LHCN-M2 (cell line): Measurements from ENCODE around the gene FETUB. TPM values are rescaled to one million over a fixed set of nuclear protein-coding genes. Genes with fewer than 3 reads are reported as not detected.
"Not testable (repeated sequence)": the region's sequence is repeated elsewhere in the genome, so short reads cannot be mapped to it uniquely, and the experiment has no call there.

Source experiments
- DNase-seq: peaks from one replicate; pipeline ENCODE4 v3.0.0-alpha.2; 2012; ENCODE audit warnings: low read depth
- total RNA-seq: library from RNA; depleted of rRNA; stranded (reverse); fragments of >200 nt; gene quantifications from 2 replicates; pipeline ENCODE4 v1.2.3, GENCODE V29; 2014

The FETUB gene
- total RNA-seq, 1 experiment from 2014 or later, result 0.06 TPM

GRCh38 chr3:186613637-186614265, 26.4 kb upstream of the FETUB start:
- no peak for DNase-seq

GRCh38 chr3:186614266-186614596, 26.0 kb upstream of the FETUB start:
- no peak for DNase-seq

GRCh38 chr3:186614597-186615483, 25.4 kb upstream of the FETUB start:
- peak; percentile 53 for DNase-seq

- DNase-seq, result no peak
Measured at GRCh38 chr3:186616299-186616617, 23.9 kb upstream of the FETUB start.

GRCh38 chr3:186617036-186617946, 22.9 kb upstream of the FETUB start:
- DNase-seq, result peak; percentile 82

GRCh38 chr3:186618318-186618938, 21.8 kb upstream of the FETUB start:
- DNase-seq, result no peak

GRCh38 chr3:186619787-186620212, 20.4 kb upstream of the FETUB start:
- DNase-seq, result no peak

GRCh38 chr3:186620213-186621092, 19.7 kb upstream of the FETUB start:
- DNase-seq, result no peak

GRCh38 chr3:186621894-186622650, 18.1 kb upstream of the FETUB start:
- DNase-seq, result no peak

- no peak for DNase-seq
Measured at GRCh38 chr3:186622651-186623310, 17.4 kb upstream of the FETUB start.

GRCh38 chr3:186624598-186624997, 15.6 kb upstream of the FETUB start:
- DNase-seq, result no peak

- DNase-seq, result no peak
Measured at GRCh38 chr3:186625600-186626042, 14.6 kb upstream of the FETUB start.

GRCh38 chr3:186626254-186626847, 13.8 kb upstream of the FETUB start:
- DNase-seq, result no peak

GRCh38 chr3:186627852-186628414, 12.3 kb upstream of the FETUB start:
- no peak for DNase-seq

GRCh38 chr3:186628756-186629155, 11.4 kb upstream of the FETUB start:
- no peak for DNase-seq

GRCh38 chr3:186630950-186631641, 9.1 kb upstream of the FETUB start:
- no peak for DNase-seq

GRCh38 chr3:186633481-186633880, 6.7 kb upstream of the FETUB start:
- no peak for DNase-seq

GRCh38 chr3:186634207-186634606, 6.0 kb upstream of the FETUB start:
- DNase-seq, result not testable (repeated sequence)
